Osteoblast (primary cell): ENCODE data around the gene GDF15. TPM values are rescaled to one million over a fixed set of nuclear protein-coding genes. Genes with fewer than 3 reads are reported as not detected.

Source experiments
- DNase-seq: peaks from one replicate; pipeline ENCODE4 v3.0.0; 2011; ENCODE audit warnings: low spot score, mixed read lengths; ENCODE audit not compliant: insufficient read length; ENCODE audit errors: missing footprints
- H2AFZ ChIP-seq: 2 replicates; pipeline ENCODE4 v1.6.0; 2011; ENCODE audit warnings: mild to moderate bottlenecking, low read length
- H3K27ac ChIP-seq: 2 replicates; pipeline ENCODE4 v1.5.1; 2011; ENCODE audit warnings: mild to moderate bottlenecking, low read depth, low read length, moderate library complexity
- H3K27me3 ChIP-seq: 2 replicates; pipeline ENCODE4 v1.6.0; 2012; ENCODE audit warnings: mild to moderate bottlenecking, control low read depth, inconsistent platforms, low read length, moderate library complexity; ENCODE audit not compliant: insufficient read depth
- H3K36me3 ChIP-seq: 2 replicates; pipeline ENCODE4 v1.5.1; 2011; ENCODE audit warnings: mild to moderate bottlenecking, low read length, control low read depth, moderate library complexity; ENCODE audit not compliant: insufficient read depth
- H3K4me1 ChIP-seq: 2 replicates; pipeline ENCODE4 v1.5.1; 2011; ENCODE audit warnings: mild to moderate bottlenecking, low read length, control low read depth, moderate library complexity; ENCODE audit not compliant: insufficient read depth
- H3K4me2 ChIP-seq: 2 replicates; pipeline ENCODE4 v1.6.0; 2011; ENCODE audit warnings: mild to moderate bottlenecking, low read length; ENCODE audit not compliant: insufficient read depth
- H3K4me3 ChIP-seq: fragments of 200-600 bp; sonication (generic); 3 replicates; pipeline ENCODE4 v1.5.1; 2012; ENCODE audit warnings: mild to moderate bottlenecking, low read length, inconsistent platforms; ENCODE audit not compliant: insufficient read depth
- H3K79me2 ChIP-seq: 2 replicates; pipeline ENCODE4 v1.6.0; 2012; ENCODE audit warnings: mild to moderate bottlenecking, low read length, control low read depth, inconsistent platforms; ENCODE audit not compliant: insufficient read depth
- H3K9me3 ChIP-seq: 2 replicates; pipeline ENCODE4 v1.5.1; 2011; ENCODE audit warnings: low read depth, low read length, control low read depth
- H4K20me1 ChIP-seq: 2 replicates; pipeline ENCODE4 v1.6.0; 2012; ENCODE audit warnings: mild to moderate bottlenecking, low read length, control low read depth; ENCODE audit not compliant: insufficient read depth
- CTCF ChIP-seq: IDR thresholded peaks from 2 replicates; pipeline ENCODE4 v1.5.1; 2011; ENCODE audit warnings: mild to moderate bottlenecking, low read depth, low read length, moderate library complexity; ENCODE audit errors: extremely low read depth
- total RNA-seq: library from RNA; depleted of rRNA; stranded (reverse); fragments of >200 nt; gene quantifications from 2 replicates; pipeline ENCODE4 v1.2.3, GENCODE V29; 2012

Gene GDF15
- 61.6 and 74.2 TPM in 2 replicates for total RNA-seq

- peak; percentile 58 for TF ChIP-seq CTCF
- no peaks in the 10 kb centered on the region for H3K9me3 ChIP-seq
- peak within 1 kb of the TSS; percentile 54 for H2AFZ ChIP-seq
- no peaks in the 10 kb centered on the region for H4K20me1 ChIP-seq
- peak; percentile 94 for DNase-seq
- H3K79me2 ChIP-seq: peaks cover 12% of the 10 kb centered on the region
- H3K4me3 ChIP-seq: peak within 1 kb of the TSS; percentile 77
- H3K27me3 ChIP-seq: no peaks in the 10 kb centered on the region
- peak within 1 kb of the TSS; percentile 78 for H3K4me2 ChIP-seq
- H3K36me3 ChIP-seq: peaks cover 14% of the 10 kb centered on the region
- H3K4me1 ChIP-seq: peaks cover 10% of the 10 kb centered on the region
- H3K27ac ChIP-seq: no peak within 1 kb of the TSS
These were observed at the start of gene GDF15 for GRCh38 chr19:18385675-18386542. Gene GDF15, plus strand, starts transcription at chr19:18386158. Its CDS starts 32 bp downstream, at chr19:18386190.

GRCh38 chr19:18338541-18338940 lies 47.4 kb upstream of the GDF15 start:
- Histone ChIP-seq H3K4me3 (no peak overlapping the region), H3K79me2 (peaks cover 3% of the 10 kb centered on the region), H3K27ac (no peak overlapping the region), H3K4me2 (no peak overlapping the region), H3K9me3 (no peaks in the 10 kb centered on the region), H2AFZ (no peak overlapping the region), H4K20me1 (peaks cover 4% of the 10 kb centered on the region), H3K4me1 (peaks cover 5% of the 10 kb centered on the region), H3K36me3 (no peaks in the 10 kb centered on the region), H3K27me3 (peaks cover 2% of the 10 kb centered on the region)
- peak; percentile 23 for DNase-seq
- TF ChIP-seq CTCF: no peak

GRCh38 chr19:18339723-18340122 lies 46.2 kb upstream of the GDF15 start:
- peak; percentile 41 for TF ChIP-seq CTCF
- H3K4me2 ChIP-seq: peak overlapping the region; percentile 88
- no peak overlapping the region for H3K4me3 ChIP-seq

More at GRCh38 chr19:18339723-18340122, 46.2 kb upstream of the GDF15 start:
- Histone ChIP-seq H3K36me3 (no peaks in the 10 kb centered on the region), H4K20me1 (peaks cover 4% of the 10 kb centered on the region), H3K27me3 (peaks cover 2% of the 10 kb centered on the region), H3K4me1 (peaks cover 5% of the 10 kb centered on the region), H3K9me3 (no peaks in the 10 kb centered on the region), H3K79me2 (peaks cover 3% of the 10 kb centered on the region), H2AFZ (peak overlapping the region; percentile 8), H3K27ac (no peak overlapping the region)
- peak; percentile 90 for DNase-seq
